Hepatocyte (in vitro differentiated cells): ENCODE data around the gene ZNF746.

Source experiments
- CTCF ChIP-seq: fragments of 200-600 bp; sonication (generic); IDR thresholded peaks from 2 replicates; pipeline ENCODE4 v1.5.1; 2016; ENCODE audit warnings: antibody characterized with exemption, mild to moderate bottlenecking; ENCODE audit not compliant: poor library complexity
- EZH2 ChIP-seq: fragments of 200-600 bp; sonication (generic); IDR thresholded peaks from 2 replicates; pipeline ENCODE4 v1.6.1; 2016; ENCODE audit warnings: antibody characterized with exemption, mild to moderate bottlenecking, borderline replicate concordance
- EZH2phosphoT487 ChIP-seq: fragments of 200-600 bp; sonication (generic); IDR thresholded peaks from one replicate; pipeline ENCODE4 v1.6.1; 2018; ENCODE audit warnings: antibody characterized with exemption, mild to moderate bottlenecking, low read depth, moderate library complexity; ENCODE audit not compliant: unreplicated experiment, severe bottlenecking

GRCh38 chr7:149490083-149490760 lies 7.4 kb downstream of the ZNF746 start:
- no peak for TF ChIP-seq CTCF
- no peak for TF ChIP-seq EZH2
- no peak for TF ChIP-seq EZH2phosphoT487
